ENCODE measurements around the gene TET2.

TET2 gene

GRCh38 chr4:105146276-105147015, at the start of gene TET2:
TSS of gene TET2 (plus strand) at chr4:105146876. CDS start at chr4:105233943, 87,067 bp downstream.
- H3K27ac Mint-ChIP-seq, result peak within 1 kb of the TSS; percentile 97
- no peaks in the 10 kb centered on the region for H3K27me3 Mint-ChIP-seq
- ATAC-seq (replicated peaks) (peak; percentile 84 to 88), DNase-seq (peak; percentile 71)
- no peaks in the 10 kb centered on the region for H3K9me3 Mint-ChIP-seq
- H3K4me3 Mint-ChIP-seq, result peak within 1 kb of the TSS; percentile 91 to 96
- H3K36me3 Mint-ChIP-seq, result peaks cover 0 to 5% of the 10 kb centered on the region in 2 donors
- peaks cover 21 to 39% of the 10 kb centered on the region in 2 donors for H3K4me1 Mint-ChIP-seq

GRCh38 chr4:105102016-105102415, 44.7 kb upstream of the TET2 start:
- no peak for ATAC-seq (replicated peaks)

GRCh38 chr4:105106426-105106825, 40.2 kb upstream of the TET2 start:
- Mint-ChIP-seq H3K9me3 (no peaks in the 10 kb centered on the region), H3K4me3 (no peak overlapping the region), H3K27ac (no peak overlapping the region), H3K36me3 (no peaks in the 10 kb centered on the region), H3K4me1 (no peaks in the 10 kb centered on the region), H3K27me3 (peaks cover 3 to 9% of the 10 kb centered on the region in 2 donors)
- no peak for ATAC-seq (replicated peaks)
- no peak for DNase-seq

More at GRCh38 chr4:105102016-105102415, 44.7 kb upstream of the TET2 start:
- H3K9me3 Mint-ChIP-seq, result peaks cover 3 to 5% of the 10 kb centered on the region in 2 donors
- H3K36me3 Mint-ChIP-seq, result peaks cover 1 to 4% of the 10 kb centered on the region in 2 donors
- no peak for DNase-seq
- no peaks in the 10 kb centered on the region for H3K4me1 Mint-ChIP-seq
- no peak overlapping the region for H3K27ac Mint-ChIP-seq
- peaks cover 4 to 7% of the 10 kb centered on the region in 2 donors for H3K27me3 Mint-ChIP-seq
- H3K4me3 Mint-ChIP-seq, result no peak overlapping the region

GRCh38 chr4:105107095-105107856, 39.4 kb upstream of the TET2 start:
- Mint-ChIP-seq H3K4me1 (no peaks in the 10 kb centered on the region), H3K36me3 (no peaks in the 10 kb centered on the region), H3K27me3 (peaks cover 6 to 10% of the 10 kb centered on the region in 2 donors), H3K4me3 (no peak overlapping the region), H3K27ac (no peak overlapping the region), H3K9me3 (no peaks in the 10 kb centered on the region)
- no peak for ATAC-seq (replicated peaks)
- no peak for DNase-seq

- Mint-ChIP-seq H3K27ac (no peak overlapping the region), H3K4me3 (no peak overlapping the region), H3K9me3 (no peaks in the 10 kb centered on the region), H3K4me1 (no peaks in the 10 kb centered on the region), H3K27me3 (peaks cover 6 to 10% of the 10 kb centered on the region in 2 donors), H3K36me3 (no peaks in the 10 kb centered on the region)
- no peak for DNase-seq
- no peak for ATAC-seq (replicated peaks)
These were observed 37.7 kb upstream of the TET2 start for GRCh38 chr4:105108971-105109370.

DNA sequence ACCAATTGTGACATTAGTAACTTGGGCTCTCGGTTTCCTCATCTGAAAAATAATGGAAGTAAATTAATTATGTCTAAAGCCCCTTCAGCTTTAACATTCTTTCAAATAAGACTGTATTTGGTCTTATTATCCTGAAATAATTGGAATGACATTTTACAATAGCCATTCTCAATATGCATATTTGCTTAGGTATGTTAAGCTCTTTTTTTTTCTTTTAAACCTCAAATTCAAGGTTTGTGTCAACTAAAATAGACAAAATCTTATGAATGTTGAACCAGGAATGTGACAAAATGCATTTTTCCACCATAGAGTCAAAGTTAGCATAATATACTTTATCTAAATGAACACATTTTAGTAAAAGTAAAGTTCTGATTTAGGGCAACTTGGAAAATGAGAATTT, 34.4 kb upstream of the TET2 start:
- H3K27ac Mint-ChIP-seq, result no peak overlapping the region
- H3K9me3 Mint-ChIP-seq, result no peaks in the 10 kb centered on the region
- H3K27me3 Mint-ChIP-seq, result peaks cover 3 to 6% of the 10 kb centered on the region in 2 donors
- DNase-seq (no peak), ATAC-seq (replicated peaks) (no peak)
- H3K36me3 Mint-ChIP-seq, result no peaks in the 10 kb centered on the region
- no peaks in the 10 kb centered on the region for H3K4me1 Mint-ChIP-seq
- H3K4me3 Mint-ChIP-seq, result no peak overlapping the region

DNA sequence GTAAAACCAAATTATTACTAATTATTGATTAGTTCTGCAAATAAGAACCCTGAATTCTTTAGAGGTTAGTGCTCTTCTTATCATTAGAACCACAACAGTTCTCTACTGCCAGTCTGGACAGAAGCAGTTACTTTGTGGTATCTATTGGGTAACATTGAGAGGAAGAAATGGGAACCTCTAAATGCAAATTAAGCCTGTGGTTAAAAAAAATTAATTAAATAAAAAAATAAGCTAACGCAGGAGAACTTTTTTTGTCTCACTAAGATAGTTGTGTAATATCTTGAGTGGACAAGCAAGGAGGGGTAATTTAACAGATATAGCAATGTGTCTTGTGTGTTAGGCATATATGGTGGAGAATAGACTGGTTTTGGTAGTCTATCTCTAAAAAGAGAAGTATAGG, 32.9 kb upstream of the TET2 start:
- H3K36me3 Mint-ChIP-seq, result no peaks in the 10 kb centered on the region
- peaks cover 3 to 6% of the 10 kb centered on the region in 2 donors for H3K27me3 Mint-ChIP-seq
- ATAC-seq (replicated peaks), result peak in 1 of 2 donors; percentile 38
- H3K27ac Mint-ChIP-seq, result no peak overlapping the region
- no peaks in the 10 kb centered on the region for H3K9me3 Mint-ChIP-seq
- no peaks in the 10 kb centered on the region for H3K4me1 Mint-ChIP-seq
- no peak overlapping the region for H3K4me3 Mint-ChIP-seq
- DNase-seq, result no peak

GRCh38 chr4:105116616-105117319, 29.9 kb upstream of the TET2 start:
- H3K4me3 Mint-ChIP-seq, result no peak overlapping the region
- ATAC-seq (replicated peaks), result no peak
- peaks cover 2 to 4% of the 10 kb centered on the region in 2 donors for H3K4me1 Mint-ChIP-seq
- H3K27ac Mint-ChIP-seq, result no peak overlapping the region
- no peaks in the 10 kb centered on the region for H3K27me3 Mint-ChIP-seq
- H3K36me3 Mint-ChIP-seq, result no peaks in the 10 kb centered on the region
- H3K9me3 Mint-ChIP-seq, result no peaks in the 10 kb centered on the region
- no peak for DNase-seq

DNA sequence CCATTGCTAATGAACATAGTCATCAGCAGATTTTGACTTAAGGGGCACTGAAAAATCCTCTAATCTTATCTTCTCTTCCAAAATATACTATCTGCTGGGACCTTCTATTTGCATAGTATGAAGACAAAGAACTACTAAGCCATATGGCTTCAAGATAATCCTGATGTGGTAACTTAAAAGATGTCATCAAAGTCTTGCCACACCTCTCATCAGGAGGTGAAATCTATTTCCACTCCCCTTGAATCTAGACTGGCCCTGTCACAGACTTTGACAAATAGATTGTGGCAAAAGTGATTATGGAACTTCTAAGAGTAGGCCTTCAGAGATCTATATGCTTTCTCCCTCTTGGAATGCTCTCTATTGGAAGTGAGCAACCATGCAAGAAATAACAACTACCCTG, 27.3 kb upstream of the TET2 start:
- Mint-ChIP-seq H3K4me1 (peaks cover 2 to 4% of the 10 kb centered on the region in 2 donors), H3K36me3 (no peaks in the 10 kb centered on the region), H3K4me3 (no peak overlapping the region), H3K27ac (no peak overlapping the region), H3K9me3 (no peaks in the 10 kb centered on the region), H3K27me3 (no peaks in the 10 kb centered on the region)
- ATAC-seq (replicated peaks), result no peak
- DNase-seq, result no peak

DNA sequence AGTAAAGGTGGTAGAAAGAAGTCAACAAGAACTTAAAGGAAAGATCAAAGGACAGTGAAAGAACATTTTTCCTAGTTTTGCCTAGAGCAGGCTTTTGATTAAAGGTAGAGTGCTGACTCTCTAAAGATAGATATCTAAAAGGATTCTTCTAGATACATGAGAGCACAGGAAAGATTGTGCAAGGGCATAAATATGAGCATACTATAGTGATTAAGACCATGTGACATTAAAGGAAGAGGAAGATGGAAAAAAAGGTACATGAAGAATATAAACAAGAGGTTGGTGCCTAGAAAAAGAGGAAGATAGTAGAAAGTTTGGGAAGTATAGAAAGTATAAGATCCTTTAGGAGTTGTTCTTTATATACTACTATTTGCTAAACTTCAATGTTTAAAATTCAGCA, 26.1 kb upstream of the TET2 start:
- Mint-ChIP-seq H3K27ac (no peak overlapping the region), H3K4me3 (no peak overlapping the region), H3K9me3 (no peaks in the 10 kb centered on the region), H3K4me1 (peaks cover 2 to 4% of the 10 kb centered on the region in 2 donors), H3K27me3 (no peaks in the 10 kb centered on the region), H3K36me3 (no peaks in the 10 kb centered on the region)
- ATAC-seq (replicated peaks), result no peak
- DNase-seq, result no peak

GRCh38 chr4:105122350-105122749, 24.3 kb upstream of the TET2 start:
- Mint-ChIP-seq H3K9me3 (no peaks in the 10 kb centered on the region), H3K27me3 (no peaks in the 10 kb centered on the region), H3K36me3 (no peaks in the 10 kb centered on the region), H3K27ac (no peak overlapping the region), H3K4me1 (peaks cover 2 to 4% of the 10 kb centered on the region in 2 donors), H3K4me3 (no peak overlapping the region)
- no peak for DNase-seq
- no peak for ATAC-seq (replicated peaks)

GRCh38 chr4:105126311-105127169, 20.1 kb upstream of the TET2 start:
- no peaks in the 10 kb centered on the region for H3K36me3 Mint-ChIP-seq
- no peak for DNase-seq
- no peak overlapping the region for H3K27ac Mint-ChIP-seq
- no peaks in the 10 kb centered on the region for H3K9me3 Mint-ChIP-seq
- no peak for ATAC-seq (replicated peaks)
- H3K4me3 Mint-ChIP-seq, result no peak overlapping the region
- H3K27me3 Mint-ChIP-seq, result peaks cover 4 to 5% of the 10 kb centered on the region in 2 donors
- H3K4me1 Mint-ChIP-seq, result peaks cover 5 to 8% of the 10 kb centered on the region in 2 donors

- H3K4me1 Mint-ChIP-seq, result peaks cover 5 to 8% of the 10 kb centered on the region in 2 donors
- H3K9me3 Mint-ChIP-seq, result no peaks in the 10 kb centered on the region
- no peak overlapping the region for H3K4me3 Mint-ChIP-seq
- H3K36me3 Mint-ChIP-seq, result no peaks in the 10 kb centered on the region
- peaks cover 4 to 5% of the 10 kb centered on the region in 2 donors for H3K27me3 Mint-ChIP-seq
- no peak overlapping the region for H3K27ac Mint-ChIP-seq
- ATAC-seq (replicated peaks), result no peak
- DNase-seq, result no peak
These were observed 19.6 kb upstream of the TET2 start for GRCh38 chr4:105127170-105127445.

DNA sequence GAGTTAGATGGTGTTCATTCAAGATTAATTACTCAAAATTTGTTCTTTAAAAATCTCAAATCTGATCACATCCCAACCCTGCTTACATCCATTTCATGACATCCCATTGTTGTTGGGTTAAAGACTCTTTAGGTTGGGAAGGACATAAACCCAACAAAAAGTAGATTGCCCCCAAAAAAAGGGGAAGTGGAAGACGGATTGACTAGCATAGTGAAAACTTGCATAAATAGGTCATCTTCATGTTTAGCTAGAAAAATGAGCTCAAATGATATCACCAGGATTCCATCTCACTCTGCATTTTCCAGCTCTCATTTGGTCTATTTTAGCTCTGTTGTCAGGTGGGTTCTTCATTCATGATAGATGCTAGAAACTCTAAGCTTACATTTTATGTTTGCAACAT, 18.5 kb upstream of the TET2 start:
- no peak overlapping the region for H3K4me3 Mint-ChIP-seq
- no peaks in the 10 kb centered on the region for H3K9me3 Mint-ChIP-seq
- H3K27ac Mint-ChIP-seq, result no peak overlapping the region
- peaks cover 4 to 5% of the 10 kb centered on the region in 2 donors for H3K27me3 Mint-ChIP-seq
- DNase-seq (no peak), ATAC-seq (replicated peaks) (no peak)
- no peaks in the 10 kb centered on the region for H3K36me3 Mint-ChIP-seq
- peaks cover 5 to 8% of the 10 kb centered on the region in 2 donors for H3K4me1 Mint-ChIP-seq

All from stimulated activated naive B cell treated with anti-CD40 and anti-IgM and Interleukin-4, amounts not matched to agents 10 μg/mL and 1 μg/mL and 100 μg/mL, for 72 hours (primary cell).